Stimulated activated CD8-positive, alpha-beta memory T cell treated with anti-CD3 and anti-CD28 coated beads, Interleukin-2, amount 100 ng/mL, for 1 hour (primary cell): Measurements from ENCODE around the gene C1QTNF1.

Experiments
- DNase-seq, 2 donors: peaks; one replicate each; pipeline ENCODE4 v3.0.0-alpha.2; 2020; ENCODE audit warnings: low read depth in 2 of 2

Gene C1QTNF1, protein sequence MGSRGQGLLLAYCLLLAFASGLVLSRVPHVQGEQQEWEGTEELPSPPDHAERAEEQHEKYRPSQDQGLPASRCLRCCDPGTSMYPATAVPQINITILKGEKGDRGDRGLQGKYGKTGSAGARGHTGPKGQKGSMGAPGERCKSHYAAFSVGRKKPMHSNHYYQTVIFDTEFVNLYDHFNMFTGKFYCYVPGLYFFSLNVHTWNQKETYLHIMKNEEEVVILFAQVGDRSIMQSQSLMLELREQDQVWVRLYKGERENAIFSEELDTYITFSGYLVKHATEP

DNA sequence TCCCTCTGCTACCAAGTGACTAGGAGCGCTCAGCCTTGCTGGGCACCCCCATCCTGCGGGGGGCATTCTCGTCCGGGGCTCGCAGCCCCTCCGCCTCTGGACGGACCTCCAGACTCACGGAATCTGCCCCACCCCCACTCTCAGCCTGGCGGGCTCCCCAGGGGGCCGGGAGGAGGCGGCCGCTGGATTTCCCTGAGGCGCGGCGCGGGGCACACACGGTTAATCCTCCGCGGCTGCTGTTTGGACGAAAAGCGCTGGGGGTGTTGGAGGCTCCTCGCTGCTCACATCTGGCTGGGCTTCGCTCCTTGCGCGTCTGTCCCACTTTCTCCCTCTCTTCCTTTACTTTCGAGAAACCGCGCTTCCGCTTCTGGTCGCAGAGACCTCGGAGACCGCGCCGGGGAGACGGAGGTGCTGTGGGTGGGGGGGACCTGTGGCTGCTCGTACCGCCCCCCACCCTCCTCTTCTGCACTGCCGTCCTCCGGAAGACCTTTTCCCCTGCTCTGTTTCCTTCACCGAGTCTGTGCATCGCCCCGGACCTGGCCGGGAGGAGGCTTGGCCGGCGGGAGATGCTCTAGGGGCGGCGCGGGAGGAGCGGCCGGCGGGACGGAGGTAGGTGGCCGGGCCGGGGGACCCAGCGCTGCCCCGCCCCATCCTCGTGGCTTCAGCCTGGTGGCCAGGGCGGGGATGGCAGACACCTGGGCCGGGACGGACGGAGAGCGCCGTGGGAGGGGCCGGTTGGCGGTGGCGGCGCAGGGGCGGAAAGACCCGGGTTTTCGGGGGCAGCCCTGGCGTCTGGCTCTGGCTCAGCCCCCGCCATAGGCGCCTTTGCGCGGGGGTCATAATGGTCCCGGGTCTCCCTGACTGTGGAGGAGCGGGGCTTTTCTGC is at the start of gene C1QTNF1:
TSS of gene C1QTNF1 (plus strand) at position 284 of the 886 bp plus-strand sequence. CDS start 19,800 bp downstream, outside the sequence.
- DNase-seq: no peak

DNA sequence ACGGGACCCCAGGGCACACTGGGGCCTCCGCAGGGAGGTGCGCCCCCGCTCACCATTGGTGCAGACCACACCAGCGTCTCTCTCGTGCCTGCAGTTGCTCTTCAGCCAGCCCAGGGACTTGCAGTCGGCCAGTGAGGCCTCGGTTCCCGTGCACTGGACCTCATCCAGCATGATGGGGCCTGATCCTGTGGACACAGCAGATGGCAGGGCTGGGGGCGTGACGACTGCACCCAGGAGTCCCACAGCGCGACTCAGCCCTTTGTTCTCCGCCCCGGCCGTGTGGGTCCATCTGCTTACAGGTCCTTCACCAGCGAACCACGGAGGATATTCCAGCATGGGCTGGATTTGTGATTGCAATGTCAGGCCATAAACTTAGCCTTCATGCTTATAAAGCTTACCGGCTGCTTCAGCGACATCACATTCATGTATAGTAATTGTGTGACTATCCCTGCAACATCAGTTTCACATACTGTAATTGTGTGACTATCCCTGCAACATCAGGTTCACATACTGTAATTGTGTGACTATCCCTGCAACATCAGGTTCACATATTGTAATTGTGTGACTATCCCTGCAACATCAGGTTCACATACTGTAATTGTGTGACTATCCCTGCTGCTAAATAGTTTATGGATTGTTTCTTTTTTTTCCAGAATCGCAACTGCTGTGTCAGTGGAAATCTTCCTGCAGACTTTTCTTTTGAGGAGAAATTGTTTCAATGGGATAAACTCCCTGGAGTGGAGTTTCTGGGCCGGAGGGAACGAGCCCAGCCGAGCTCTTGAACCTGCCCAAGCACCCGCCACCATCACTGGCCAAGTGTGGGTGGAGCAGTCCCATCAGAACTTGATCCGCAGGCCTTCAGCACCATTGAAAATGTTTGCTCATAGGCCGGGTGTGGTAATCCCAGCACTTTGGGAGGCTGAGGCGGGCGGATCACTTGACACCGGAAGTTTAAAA is 49.1 kb upstream of the C1QTNF1 start:
- no peak for DNase-seq

DNA sequence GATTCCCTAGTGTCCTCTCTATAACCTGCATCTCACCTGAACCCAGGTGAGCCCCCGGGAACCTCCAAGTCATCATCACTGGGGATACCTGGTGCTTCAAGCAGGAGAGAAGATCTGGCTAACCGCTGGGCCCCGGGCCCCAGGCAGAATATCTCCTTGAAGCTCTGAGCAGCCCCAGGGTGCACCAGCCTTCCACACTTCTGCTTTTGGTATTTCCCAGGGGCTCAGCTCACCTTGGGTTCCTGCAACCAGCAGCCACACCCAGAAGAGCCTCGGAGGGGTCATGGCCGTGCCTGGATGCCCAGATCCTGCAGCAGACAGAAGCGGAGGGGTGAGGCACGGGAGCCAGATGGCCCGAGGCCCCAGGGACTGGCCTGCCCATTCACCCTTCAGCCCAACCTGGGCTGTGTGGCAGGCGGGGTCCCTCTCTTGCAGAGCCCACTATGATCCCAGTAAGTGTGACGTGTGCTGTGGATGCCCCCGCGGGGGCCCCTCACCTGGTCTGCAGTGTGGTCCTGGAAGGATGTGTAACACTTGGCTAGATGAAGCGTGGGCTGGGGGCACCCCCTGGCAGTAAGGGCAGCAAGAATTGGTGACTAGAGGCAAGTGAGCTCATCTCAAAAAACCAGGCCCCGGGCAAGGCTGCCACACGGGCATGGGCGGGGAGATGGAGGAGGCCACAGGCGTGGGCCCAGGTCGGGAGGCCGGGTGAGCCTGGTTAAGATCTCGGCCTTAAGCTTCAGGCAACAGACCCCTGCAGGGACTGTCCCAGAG is 46.9 kb upstream of the C1QTNF1 start:
- DNase-seq: no peak

DNA sequence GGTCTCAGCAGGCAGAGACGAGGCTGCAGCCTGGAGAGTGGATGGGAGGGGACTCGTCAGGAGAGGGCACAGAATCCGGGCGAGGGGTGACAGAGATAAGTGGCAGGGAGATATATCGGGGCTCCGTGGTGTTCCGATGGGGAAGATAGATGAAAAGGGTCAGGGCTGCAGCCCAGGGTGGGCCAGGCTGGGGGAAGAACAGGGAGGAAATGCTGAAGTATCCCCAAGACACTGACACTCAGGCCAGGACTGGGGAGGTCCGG is 46.4 kb upstream of the C1QTNF1 start:
- no peak for DNase-seq

DNA sequence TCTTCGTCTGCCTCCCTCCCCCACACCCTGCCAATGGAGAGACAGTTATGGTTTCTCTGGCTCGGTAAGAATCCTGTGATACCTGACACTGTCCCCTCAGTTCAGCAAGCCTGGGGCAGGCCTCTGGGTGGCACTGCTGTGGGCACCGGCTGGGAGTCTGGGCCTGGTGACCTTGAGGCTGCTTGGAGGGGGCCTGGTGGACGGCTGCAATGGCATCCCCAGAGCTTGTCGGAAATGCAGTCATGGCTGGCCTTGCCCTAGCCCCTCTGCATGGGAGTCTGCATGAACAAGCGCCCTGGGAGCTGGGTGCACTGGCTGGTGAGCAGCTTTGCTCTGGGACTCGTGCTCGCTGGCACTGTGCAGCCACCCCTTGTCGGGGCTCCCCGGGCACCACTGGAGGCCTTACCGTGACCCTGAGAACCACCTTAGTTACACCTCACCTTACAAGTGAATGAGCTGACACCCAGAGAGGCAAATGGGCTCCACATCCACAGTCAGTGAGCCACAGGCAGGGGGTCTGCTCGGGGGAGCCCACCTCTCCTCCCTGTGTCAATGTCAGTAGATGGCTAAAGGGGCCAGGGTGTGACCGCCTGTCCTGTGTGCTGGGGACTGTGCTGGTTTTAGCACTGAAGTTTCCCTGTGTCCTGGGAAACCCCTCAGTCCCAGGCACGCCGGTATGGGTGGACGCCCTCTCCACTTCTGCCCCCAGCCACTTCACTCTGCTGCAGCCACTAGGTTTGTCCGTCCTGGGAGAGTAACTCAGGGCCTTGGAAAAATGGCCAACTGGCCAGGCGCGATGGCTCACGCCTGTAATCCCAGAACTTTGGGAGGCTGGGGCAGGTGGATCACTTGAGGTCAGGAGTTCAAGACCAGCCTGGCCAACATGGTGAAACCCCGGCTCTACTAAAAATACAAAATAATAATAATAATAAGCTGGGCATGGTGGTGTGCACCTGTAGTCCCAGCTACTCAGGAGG is 45.7 kb upstream of the C1QTNF1 start:
- DNase-seq: no peak

DNA sequence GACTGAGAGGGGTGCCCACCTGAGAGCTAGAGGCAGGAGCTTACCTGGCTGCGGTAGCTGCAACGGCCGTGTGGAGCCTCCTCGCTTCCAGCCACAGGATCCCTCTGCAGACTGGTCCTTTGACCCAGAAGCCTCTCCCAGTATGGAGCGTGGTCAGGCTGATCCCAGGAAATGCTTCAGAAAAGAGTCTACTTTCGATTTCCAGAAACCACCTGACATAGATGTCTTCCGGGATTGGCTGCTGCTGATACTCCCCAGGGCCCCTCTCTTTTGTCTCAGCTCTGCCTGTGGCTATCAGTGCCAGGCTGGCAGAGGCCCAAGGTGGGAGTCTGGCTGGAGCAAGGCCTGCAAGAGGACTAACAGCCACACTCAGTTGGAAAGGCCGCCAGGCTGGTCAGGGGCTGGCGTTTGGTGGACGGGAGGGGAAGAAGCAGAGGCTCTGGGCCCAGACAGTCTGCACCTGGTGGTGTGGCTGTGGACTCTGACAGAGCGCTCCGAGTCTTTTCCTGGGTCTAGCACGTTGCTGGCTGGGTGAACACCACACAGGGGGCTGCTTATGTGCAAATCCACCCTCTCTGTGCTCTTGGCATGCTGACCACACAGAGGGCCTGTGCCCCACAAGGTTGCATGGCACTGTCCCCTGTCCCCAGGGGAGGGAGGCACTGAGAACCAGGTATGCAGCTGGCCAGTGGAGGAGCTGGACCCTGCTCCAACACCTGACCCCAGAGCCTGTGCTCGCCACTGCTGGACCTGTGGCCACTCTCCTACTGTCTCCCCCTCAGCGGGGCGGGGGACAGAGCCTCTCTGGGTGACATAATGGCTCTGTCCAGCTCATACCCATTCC is 44.0 kb upstream of the C1QTNF1 start, which contains the start of gene LGALS3BP:
TSS of gene LGALS3BP (minus strand) at position 144 of the 844 bp plus-strand sequence. CDS start 2,732 bp downstream, outside the sequence.
- no peak for DNase-seq

DNA sequence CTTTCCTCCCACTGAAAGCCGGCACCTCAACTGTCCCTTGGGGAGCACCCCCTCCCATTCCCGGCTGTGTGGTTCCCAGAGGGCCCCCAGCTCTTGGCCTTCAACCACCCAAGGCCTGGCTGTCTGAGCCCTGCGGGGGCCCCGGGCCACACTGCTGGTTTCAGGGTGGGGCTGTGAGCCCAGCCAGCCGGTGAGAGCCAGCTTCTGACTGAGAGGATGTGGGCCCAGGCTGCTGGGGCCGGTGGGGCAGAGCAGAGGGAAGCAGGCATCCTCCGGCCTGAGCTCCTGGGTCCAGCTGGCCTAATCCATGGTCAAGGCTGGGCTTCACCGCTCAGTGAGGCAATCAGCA is 43.4 kb upstream of the C1QTNF1 start:
- no peak for DNase-seq

DNA sequence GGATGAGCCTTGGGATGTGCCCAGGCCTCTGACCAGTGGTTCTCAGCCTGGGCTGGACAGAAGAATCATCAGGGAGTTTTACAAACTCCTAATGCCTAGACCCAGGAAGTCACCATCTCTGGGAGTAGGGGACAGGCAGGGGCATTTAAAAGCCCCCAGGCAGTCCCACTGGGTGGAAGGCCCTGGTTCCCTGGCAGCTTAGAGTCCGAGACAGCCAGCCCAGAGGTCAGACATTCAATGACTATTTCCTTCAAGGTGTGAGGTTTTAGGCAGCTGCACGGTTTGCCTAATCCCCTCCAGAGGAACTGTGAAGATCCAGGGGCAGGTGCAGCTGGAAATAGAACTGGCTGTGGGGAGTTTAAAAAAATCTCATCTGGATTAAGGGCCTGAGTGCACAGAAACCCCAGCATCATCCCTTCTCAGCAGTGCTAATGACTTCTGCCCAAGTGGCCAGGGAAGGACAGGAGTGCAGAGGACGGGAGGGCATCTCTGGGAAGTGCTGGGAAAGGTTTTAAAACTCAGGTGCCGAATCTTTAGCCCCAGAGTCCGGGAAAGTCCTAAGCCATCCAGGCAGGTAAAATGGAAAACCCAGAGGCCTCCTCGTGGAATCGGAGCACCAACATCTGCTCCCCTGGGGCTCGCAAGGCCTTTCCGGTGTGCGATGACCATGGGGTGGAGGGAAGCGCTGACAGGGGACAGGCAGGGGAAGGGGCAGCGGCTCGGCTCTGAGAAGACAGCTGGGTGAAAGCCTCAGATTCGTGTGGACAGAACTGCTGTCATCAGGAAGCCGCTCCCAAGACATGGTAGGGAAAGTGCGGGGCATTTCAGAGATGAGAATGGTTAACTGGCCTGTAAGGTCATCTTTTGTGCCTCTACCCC is 42.7 kb upstream of the C1QTNF1 start:
- no peak for DNase-seq

DNA sequence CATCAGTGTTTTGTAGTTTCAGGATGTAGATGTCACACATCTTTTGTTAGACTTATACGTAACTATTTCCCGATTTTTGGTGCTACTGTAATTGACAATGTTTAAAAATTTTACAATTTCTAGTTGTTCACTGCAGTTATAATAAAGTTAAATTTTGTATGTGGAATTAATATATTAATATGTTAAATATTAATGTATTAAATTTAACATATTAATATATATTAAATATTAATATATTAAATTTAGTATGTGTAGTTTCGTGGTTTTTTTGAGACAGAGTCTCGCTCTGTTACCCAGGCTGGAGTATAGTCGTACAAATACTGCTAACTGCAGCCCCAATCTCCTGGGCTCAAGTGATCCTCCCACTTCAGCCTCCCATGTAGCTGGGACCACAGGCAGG is 38.6 kb upstream of the C1QTNF1 start:
- DNase-seq: no peak

DNA sequence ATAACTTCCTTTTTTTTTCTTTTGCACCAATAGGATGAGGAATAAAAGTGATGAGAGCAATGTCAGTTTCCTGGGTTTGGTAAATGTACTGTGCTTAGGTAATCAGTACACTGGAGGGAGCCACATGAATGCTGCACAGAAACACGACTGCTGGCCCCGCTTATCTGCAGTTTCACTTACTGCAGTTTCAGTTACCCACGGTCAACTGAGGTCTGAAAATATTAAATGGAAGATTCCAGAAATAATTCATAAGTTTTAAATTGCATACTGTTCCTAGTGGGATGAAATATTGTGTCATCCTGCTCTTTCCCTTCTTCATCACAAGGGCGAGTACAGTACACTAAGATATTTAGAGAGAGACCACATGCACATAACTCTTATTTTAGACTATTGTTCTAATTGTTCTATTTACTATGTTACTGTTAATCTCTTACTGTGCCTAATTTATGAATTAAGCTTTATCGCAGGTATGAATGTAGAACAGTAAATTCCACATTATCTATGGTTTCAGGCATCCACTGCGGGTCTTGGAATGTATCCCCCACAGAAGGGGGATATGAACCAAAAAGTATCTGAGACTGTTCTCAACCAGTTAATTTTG is 37.8 kb upstream of the C1QTNF1 start:
- no peak for DNase-seq

DNA sequence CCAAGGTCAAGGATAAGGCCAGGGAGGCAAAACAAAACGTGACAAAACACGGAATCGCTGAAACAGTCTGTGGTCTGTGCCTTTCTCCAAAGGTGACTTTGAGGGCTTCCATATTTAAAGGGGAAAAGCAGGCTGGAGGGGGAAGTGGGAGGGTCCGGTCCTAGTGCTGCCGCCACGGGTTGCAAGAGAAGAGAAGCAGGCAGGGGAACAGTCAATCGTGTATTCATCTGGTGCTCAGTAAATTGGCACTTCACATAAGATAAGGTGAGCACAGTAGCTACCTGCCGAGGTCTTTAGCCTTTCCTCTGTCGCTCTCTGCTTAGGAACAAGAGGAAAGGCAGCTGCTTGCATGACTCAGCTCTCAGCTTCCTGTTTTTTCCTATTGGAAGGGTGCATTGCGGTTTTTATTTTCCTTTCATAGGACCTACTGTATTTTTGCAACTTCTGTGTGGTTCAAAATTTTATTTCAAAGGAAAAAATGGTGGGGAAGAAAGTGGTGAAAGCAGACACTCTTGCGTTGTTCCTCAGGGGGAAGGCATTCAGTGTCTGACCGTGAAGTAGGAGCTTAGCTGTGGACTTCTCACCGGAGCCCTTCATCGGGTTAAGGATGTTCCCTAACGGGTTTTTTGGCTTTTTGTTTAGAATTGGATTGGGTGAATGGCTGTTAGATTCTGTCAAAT is 37.2 kb upstream of the C1QTNF1 start:
- no peak for DNase-seq

DNA sequence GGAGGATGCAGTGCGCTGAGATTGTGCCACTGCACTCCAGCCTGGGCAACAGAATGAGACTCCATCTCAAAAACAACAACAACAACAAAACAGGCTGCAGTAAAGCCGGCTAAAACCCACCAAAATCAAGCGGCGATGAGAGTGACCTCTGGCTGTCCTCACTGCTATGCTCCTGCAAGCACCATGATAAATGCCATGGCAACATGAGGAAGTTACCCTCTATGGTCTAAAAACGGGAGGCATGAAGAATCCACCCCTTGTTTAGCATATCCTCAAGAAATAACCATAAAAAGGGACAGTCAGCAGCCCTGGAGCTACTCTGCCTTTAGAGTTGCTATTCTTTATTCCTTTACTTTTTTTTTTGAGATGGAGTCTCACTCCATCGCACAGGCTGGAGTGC is 35.8 kb upstream of the C1QTNF1 start:
- DNase-seq: no peak

DNA sequence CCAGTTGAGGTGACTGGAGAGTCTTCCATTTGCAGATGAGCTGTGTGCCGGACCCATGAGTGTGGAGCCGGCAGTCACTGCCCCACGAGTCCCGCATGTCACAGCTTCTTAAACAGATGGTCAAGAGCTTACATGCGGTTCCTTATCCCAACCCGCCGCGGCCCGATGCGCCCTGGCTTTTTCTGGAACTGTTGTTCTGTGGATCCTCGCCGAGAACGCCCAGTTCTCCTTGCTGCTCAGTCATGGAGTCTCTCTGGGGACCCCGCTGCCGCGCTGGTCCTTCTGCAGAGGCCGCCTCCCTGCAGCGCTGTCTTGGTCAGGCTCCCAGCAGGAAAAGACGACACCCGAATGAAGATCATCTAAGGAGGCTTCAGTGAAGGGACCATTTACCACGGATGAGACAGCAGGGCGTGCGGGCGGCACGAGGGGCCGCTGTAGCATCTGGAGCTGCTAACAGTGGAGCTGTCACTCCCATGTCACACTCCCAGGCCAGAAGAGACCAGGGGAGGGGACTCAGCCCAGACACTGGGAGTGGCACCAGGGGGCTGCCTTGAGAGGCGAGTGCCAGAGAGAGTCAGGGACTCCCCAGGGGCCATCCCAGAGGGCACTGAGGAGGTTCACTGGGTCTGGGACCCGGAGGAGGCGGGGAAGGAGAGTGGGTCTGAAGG is 33.5 kb upstream of the C1QTNF1 start:
- DNase-seq: no peak

DNA sequence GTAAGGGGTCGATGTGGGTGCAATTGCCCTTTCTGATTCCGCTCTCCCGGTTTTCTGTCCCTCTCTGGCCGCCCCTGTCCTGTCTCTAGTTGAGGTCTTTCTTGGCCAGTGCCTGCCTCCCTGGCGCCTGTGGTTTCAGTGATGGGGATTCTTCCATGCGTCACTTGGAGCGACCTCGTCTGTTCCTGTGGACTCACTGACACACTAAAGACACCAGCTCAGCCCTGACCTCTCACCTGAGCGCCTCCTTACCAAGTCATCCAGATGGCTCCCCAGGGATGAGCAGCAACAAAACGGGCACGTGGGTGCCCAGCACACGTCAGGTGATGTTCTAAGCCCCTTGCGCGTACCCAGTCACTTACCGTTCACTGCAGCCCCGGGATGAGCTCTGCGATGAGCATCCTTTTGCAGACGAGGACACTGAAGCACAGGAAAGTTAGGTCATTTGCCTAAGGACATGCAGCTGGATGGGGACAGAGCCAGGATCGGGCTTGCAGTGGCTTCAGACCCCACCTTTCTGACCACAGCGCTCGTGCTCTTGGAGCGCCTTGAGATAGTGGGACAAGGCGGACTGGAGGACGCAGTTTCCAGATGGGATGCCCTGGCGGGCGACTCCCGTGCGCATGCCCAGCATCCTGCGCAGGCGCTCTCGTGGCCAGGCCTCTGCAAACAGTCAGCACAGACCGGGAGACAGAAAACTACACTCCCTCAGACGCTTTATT is 32.8 kb upstream of the C1QTNF1 start:
- no peak for DNase-seq

DNA sequence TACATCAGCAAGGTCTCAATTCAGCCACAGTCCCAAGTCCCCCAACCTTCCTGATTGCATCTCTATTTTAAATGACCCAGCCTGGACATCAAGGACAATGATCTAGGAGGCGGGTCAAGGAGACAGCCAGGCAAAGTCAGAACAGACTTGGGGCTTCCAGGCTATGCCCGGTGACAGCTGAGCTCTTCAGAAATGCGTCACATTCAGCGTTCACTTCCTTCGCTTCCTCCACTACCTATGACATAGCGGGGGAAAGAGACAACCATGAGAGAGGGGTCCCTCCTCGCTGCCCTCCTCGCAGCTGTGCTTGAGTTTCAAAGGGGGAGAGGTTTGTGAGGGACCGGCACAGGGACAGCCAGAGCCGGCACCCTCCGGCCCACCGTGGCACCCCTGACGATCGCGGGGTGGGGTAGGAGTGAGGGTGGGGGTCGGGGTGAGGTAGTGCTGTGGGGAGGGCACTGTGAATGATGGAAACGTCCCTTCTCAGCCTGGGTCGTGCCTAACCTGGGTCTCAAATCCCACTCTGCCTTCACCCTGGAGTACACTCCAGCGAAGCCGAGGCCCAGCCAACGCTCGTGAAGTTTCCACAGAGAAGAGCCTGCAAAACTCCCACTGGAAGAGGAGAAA is 31.9 kb upstream of the C1QTNF1 start:
- no peak for DNase-seq
